NCI-H510A (cell line): ENCODE data around the gene KCTD12.

Experiments
- DNase-seq: peaks from one replicate; lab custom pipeline; 2025; lab: John Stamatoyannopoulos, UW

Gene KCTD12

GRCh38 chr13:76853921-76854608 is 32.1 kb downstream of the KCTD12 start:
- no peak for DNase-seq

GRCh38 chr13:76853481-76853880 is 32.7 kb downstream of the KCTD12 start:
- no peak for DNase-seq

GRCh38 chr13:76852986-76853385 is 33.2 kb downstream of the KCTD12 start:
- no peak for DNase-seq

GRCh38 chr13:76851961-76852360 is 34.2 kb downstream of the KCTD12 start:
- DNase-seq: no peak

- DNase-seq: no peak
Observed at GRCh38 chr13:76849493-76849892, 36.7 kb downstream of the KCTD12 start.

DNA sequence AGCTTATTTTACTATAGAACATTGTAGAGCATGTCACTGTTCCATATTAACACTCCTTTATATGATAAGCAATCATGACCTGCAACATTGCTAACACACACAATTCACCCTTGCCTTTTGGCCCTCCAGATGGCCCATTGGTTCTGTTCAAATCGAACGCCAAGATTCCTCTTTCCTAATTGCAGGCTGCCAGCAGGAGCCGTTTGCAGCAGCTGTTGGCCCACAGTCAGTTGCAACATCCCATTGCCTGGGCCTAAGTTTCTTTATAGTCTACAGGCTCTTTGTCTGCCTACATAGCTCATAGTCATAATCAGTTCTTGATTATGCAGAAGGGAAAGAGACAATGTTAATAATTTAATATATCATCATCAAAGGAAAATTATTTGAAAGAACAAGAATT is 37.6 kb downstream of the KCTD12 start:
- DNase-seq: no peak

- DNase-seq: no peak
Observed at GRCh38 chr13:76846363-76846762, 39.8 kb downstream of the KCTD12 start.

DNA sequence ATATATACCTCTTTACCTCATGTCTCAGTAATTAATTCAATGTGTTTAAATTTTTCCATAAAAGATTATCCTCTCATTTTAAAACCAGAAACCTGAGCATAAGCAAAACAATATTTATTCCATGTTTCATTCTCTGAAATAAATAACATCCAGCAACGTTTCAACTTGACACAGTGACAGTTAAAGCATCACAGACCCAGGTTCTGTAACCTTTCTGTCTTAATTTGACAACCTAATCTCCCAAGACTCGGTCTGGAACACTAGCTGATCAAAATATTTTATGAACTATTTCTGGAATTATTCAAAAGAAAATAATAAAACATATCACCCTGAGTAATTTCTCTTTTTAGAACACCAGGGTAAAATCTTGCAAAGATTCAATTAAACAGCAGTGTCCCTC is 40.3 kb downstream of the KCTD12 start:
- no peak for DNase-seq

DNA sequence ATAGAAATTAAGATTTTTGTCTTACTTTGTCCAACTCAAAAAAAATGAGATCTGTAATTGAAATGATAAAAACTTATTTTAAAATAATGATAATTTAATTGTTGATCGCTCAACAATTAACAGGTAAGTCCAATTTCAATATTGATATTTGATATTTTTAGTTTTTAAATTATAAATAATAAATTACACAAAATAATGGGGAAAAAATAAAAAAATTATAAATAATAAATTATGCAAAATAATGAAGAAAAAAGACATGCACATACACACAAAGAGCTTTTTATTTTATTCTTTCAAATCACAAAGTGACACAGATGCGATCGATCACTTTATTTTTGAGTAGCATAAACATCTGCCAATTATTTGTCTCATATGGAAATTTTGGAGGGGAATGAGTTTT is 40.8 kb downstream of the KCTD12 start:
- DNase-seq: no peak

GRCh38 chr13:76837801-76838200 is 48.4 kb downstream of the KCTD12 start:
- no peak for DNase-seq

GRCh38 chr13:76836311-76836710 is 49.9 kb downstream of the KCTD12 start:
- DNase-seq: no peak

GRCh38 chr13:76833441-76833954 is 52.7 kb downstream of the KCTD12 start:
- DNase-seq: no peak

GRCh38 chr13:76832258-76832988 is 53.8 kb downstream of the KCTD12 start:
- no peak for DNase-seq

GRCh38 chr13:76830805-76831204 is 55.4 kb downstream of the KCTD12 start:
- DNase-seq: no peak
